Astrocyte (in vitro differentiated cells and primary cell): ENCODE measurements around the gene MPRIP. TPM values are rescaled to one million over a fixed set of nuclear protein-coding genes. Genes with fewer than 3 reads are reported as not detected.

Experiments
- DNase-seq: peaks from one replicate; pipeline ENCODE4 v3.0.0-alpha.2; 2010; ENCODE audit warnings: low read depth
- FAIRE-seq: peaks from 2 replicates; lab custom pipeline; 2011; peaks lifted over from hg19 to GRCh38; lab: Jason Lieb, UNC
- H2AFZ ChIP-seq: 2 replicates; pipeline ENCODE4 v1.6.0; 2012; ENCODE audit warnings: low read depth, low read length, inconsistent platforms
- H3K27ac ChIP-seq: 2 replicates; pipeline ENCODE4 v1.5.1; 2011; ENCODE audit warnings: low read depth, low read length, inconsistent platforms
- H3K27me3 ChIP-seq: 2 replicates; pipeline ENCODE4 v1.6.0; 2011; ENCODE audit warnings: low read length, inconsistent platforms; ENCODE audit not compliant: insufficient read depth
- H3K36me3 ChIP-seq: 2 replicates; pipeline ENCODE4 v1.5.1; 2011; ENCODE audit warnings: low read length, inconsistent platforms; ENCODE audit not compliant: insufficient read depth
- H3K4me1 ChIP-seq: 2 replicates; pipeline ENCODE4 v1.5.1; 2011; ENCODE audit warnings: low read length, inconsistent platforms; ENCODE audit not compliant: insufficient read depth
- H3K4me2 ChIP-seq: 2 replicates; pipeline ENCODE4 v1.6.0; 2012; ENCODE audit warnings: low read length, inconsistent platforms
- H3K4me3 ChIP-seq: 2 replicates; pipeline ENCODE4 v1.5.1; 2011; ENCODE audit warnings: low read depth, mild to moderate bottlenecking, low read length, inconsistent platforms; ENCODE audit not compliant: insufficient read depth
- H3K79me2 ChIP-seq: 2 replicates; pipeline ENCODE4 v1.6.0; 2012; ENCODE audit warnings: mild to moderate bottlenecking, low read length, inconsistent platforms; ENCODE audit not compliant: insufficient read depth
- H3K9ac ChIP-seq: 2 replicates; pipeline ENCODE4 v1.6.0; 2012; ENCODE audit warnings: mild to moderate bottlenecking, low read length, inconsistent platforms
- H3K9me3 ChIP-seq: 2 replicates; pipeline ENCODE4 v1.5.1; 2012; ENCODE audit warnings: low read depth, mild to moderate bottlenecking, low read length, inconsistent platforms; ENCODE audit not compliant: insufficient read depth
- H4K20me1 ChIP-seq: 2 replicates; pipeline ENCODE4 v1.6.0; 2012; ENCODE audit warnings: low read length, inconsistent platforms; ENCODE audit not compliant: insufficient read depth
- H3K27ac Mint-ChIP-seq: one replicate; pipeline ENCODE4 v1.8.0; 2021; ENCODE audit warnings: mild to moderate bottlenecking, mixed read lengths; ENCODE audit not compliant: unreplicated experiment
- H3K27me3 Mint-ChIP-seq: one replicate; pipeline ENCODE4 v1.8.0; 2021; ENCODE audit warnings: low read depth, mixed read lengths; ENCODE audit not compliant: unreplicated experiment
- H3K36me3 Mint-ChIP-seq: one replicate; pipeline ENCODE4 v1.8.0; 2021; ENCODE audit warnings: low read depth, mixed read lengths; ENCODE audit not compliant: unreplicated experiment
- H3K4me1 Mint-ChIP-seq: one replicate; pipeline ENCODE4 v1.8.0; 2021; ENCODE audit warnings: low read depth, mixed read lengths; ENCODE audit not compliant: unreplicated experiment
- H3K4me3 Mint-ChIP-seq: one replicate; pipeline ENCODE4 v1.8.0; 2021; ENCODE audit warnings: mild to moderate bottlenecking, moderate library complexity, mixed read lengths; ENCODE audit not compliant: unreplicated experiment
- H3K9me3 Mint-ChIP-seq: one replicate; pipeline ENCODE4 v1.8.0; 2021; ENCODE audit warnings: mild to moderate bottlenecking, mixed read lengths; ENCODE audit not compliant: unreplicated experiment
- EZH2 ChIP-seq: IDR thresholded peaks from 2 replicates; pipeline ENCODE4 v1.6.1; 2012; ENCODE audit warnings: mild to moderate bottlenecking, low read length, inconsistent platforms; ENCODE audit not compliant: insufficient read depth
- total RNA-seq: library from RNA; stranded (reverse); gene quantifications from 2 replicates; pipeline ENCODE4 v1.2.1, GENCODE V29; 2021
- TF ChIP-seq, protein P1 (sequence below): IDR thresholded peaks from 2 replicates; pipeline ENCODE4 v1.5.1; 2011; ENCODE audit warnings: low read depth, mild to moderate bottlenecking, inconsistent platforms, low read length, moderate library complexity; ENCODE audit not compliant: insufficient read depth

The MPRIP gene
- total RNA-seq, 1 donor from 2014 or later: 176 TPM

DNA sequence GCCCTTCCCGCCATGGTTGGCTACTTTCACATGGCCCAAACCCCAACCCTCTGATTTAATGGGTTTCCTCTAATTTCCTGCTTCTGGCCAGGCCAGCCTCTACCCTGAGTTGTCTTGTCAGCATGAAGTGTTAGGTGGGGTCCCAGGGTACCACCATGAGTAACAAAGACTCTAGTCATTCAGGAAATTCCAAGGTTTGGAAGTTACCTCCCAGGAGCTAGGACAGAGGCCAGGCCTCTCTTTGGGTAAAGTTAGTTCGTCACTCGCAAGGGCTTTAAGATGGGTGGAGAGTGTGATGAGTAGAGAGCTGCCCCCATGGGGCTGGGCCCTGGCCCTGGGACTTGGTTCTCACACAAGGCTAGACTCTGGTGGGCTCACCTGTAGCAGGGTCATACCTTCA is 109.3 kb downstream of the MPRIP start:
- no peaks in the 10 kb centered on the region for H3K27me3 ChIP-seq
- Mint-ChIP-seq H3K4me1 (peaks cover 20% of the 10 kb centered on the region), H3K27ac (no peak overlapping the region), H3K36me3 (peaks cover 38% of the 10 kb centered on the region), H3K27me3 (no peaks in the 10 kb centered on the region), H3K9me3 (no peaks in the 10 kb centered on the region), H3K4me3 (no peak overlapping the region)
- H3K4me3 ChIP-seq: peak overlapping the region; percentile 14
- peaks cover 44% of the 10 kb centered on the region for H3K36me3 ChIP-seq
- H4K20me1 ChIP-seq: peaks cover 40% of the 10 kb centered on the region
- H3K9me3 ChIP-seq: no peaks in the 10 kb centered on the region
- FAIRE-seq (no peak), DNase-seq (peak; percentile 41)
- H3K9ac ChIP-seq: peak overlapping the region; percentile 72
- H3K4me1 ChIP-seq: peaks cover 44% of the 10 kb centered on the region
- H2AFZ ChIP-seq: no peak overlapping the region
- H3K27ac ChIP-seq: peak overlapping the region; percentile 84
- TF ChIP-seq, protein P1, sequence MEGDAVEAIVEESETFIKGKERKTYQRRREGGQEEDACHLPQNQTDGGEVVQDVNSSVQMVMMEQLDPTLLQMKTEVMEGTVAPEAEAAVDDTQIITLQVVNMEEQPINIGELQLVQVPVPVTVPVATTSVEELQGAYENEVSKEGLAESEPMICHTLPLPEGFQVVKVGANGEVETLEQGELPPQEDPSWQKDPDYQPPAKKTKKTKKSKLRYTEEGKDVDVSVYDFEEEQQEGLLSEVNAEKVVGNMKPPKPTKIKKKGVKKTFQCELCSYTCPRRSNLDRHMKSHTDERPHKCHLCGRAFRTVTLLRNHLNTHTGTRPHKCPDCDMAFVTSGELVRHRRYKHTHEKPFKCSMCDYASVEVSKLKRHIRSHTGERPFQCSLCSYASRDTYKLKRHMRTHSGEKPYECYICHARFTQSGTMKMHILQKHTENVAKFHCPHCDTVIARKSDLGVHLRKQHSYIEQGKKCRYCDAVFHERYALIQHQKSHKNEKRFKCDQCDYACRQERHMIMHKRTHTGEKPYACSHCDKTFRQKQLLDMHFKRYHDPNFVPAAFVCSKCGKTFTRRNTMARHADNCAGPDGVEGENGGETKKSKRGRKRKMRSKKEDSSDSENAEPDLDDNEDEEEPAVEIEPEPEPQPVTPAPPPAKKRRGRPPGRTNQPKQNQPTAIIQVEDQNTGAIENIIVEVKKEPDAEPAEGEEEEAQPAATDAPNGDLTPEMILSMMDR: no peak
- no peak for TF ChIP-seq EZH2
- H3K4me2 ChIP-seq: peak overlapping the region; percentile 68
- H3K79me2 ChIP-seq: peaks cover 15% of the 10 kb centered on the region

GRCh38 chr17:17151962-17152361 is 109.7 kb downstream of the MPRIP start:
- Histone ChIP-seq H3K9ac (peak overlapping the region; percentile 72), H3K9me3 (no peaks in the 10 kb centered on the region), H3K79me2 (peaks cover 15% of the 10 kb centered on the region), H3K4me3 (peak overlapping the region; percentile 14), H3K4me2 (peak overlapping the region; percentile 68), H3K27ac (peak overlapping the region; percentile 84), H4K20me1 (peaks cover 42% of the 10 kb centered on the region), H3K4me1 (peaks cover 48% of the 10 kb centered on the region), H2AFZ (no peak overlapping the region), H3K36me3 (peaks cover 44% of the 10 kb centered on the region), H3K27me3 (no peaks in the 10 kb centered on the region)
- FAIRE-seq (peak; percentile 86), DNase-seq (peak; percentile 93)
- TF ChIP-seq, protein P1: no peak
- TF ChIP-seq EZH2: no peak
- H3K27me3 Mint-ChIP-seq: no peaks in the 10 kb centered on the region
- H3K27ac Mint-ChIP-seq: no peak overlapping the region
- no peaks in the 10 kb centered on the region for H3K9me3 Mint-ChIP-seq
- no peak overlapping the region for H3K4me3 Mint-ChIP-seq
- peaks cover 39% of the 10 kb centered on the region for H3K36me3 Mint-ChIP-seq
- peaks cover 24% of the 10 kb centered on the region for H3K4me1 Mint-ChIP-seq

DNA sequence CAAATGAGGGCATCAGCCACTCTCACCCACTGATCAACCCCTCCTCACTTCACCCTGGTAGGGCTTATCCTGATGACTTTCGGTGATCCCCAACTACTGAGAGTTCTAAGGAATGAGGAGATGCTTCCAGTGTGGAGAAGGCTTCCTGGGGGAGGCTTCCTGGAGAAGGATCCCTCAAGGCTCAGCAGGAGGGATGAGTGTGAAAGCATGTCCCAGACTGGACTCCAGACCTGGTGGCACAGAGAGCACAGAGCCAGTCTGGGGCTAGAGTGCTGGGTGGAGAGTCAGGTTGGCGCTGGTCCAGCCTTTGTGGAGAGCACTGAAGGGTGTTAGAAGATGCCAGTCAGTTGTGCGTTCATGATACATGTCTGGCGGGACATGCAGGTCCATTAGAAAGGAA is 110.1 kb downstream of the MPRIP start:
- Mint-ChIP-seq H3K27ac (no peak overlapping the region), H3K9me3 (no peaks in the 10 kb centered on the region), H3K4me1 (peaks cover 24% of the 10 kb centered on the region), H3K27me3 (no peaks in the 10 kb centered on the region), H3K4me3 (no peak overlapping the region), H3K36me3 (peaks cover 39% of the 10 kb centered on the region)
- DNase-seq (no peak), FAIRE-seq (no peak)
- Histone ChIP-seq H3K36me3 (peaks cover 44% of the 10 kb centered on the region), H3K9ac (peak overlapping the region; percentile 72), H3K79me2 (peaks cover 18% of the 10 kb centered on the region), H3K9me3 (no peaks in the 10 kb centered on the region), H3K4me3 (no peak overlapping the region), H3K4me1 (peaks cover 52% of the 10 kb centered on the region), H4K20me1 (peaks cover 41% of the 10 kb centered on the region), H3K27me3 (no peaks in the 10 kb centered on the region), H3K27ac (peak overlapping the region; percentile 84), H3K4me2 (peak overlapping the region; percentile 68), H2AFZ (no peak overlapping the region)
- TF ChIP-seq, protein P1: no peak
- no peak for TF ChIP-seq EZH2
